HFFc6 (cell line): ENCODE measurements around the gene PIGU. TPM values are rescaled to one million over a fixed set of nuclear protein-coding genes. Genes with fewer than 3 reads are reported as not detected.

Source experiments
- DNase-seq: peaks from one replicate; pipeline ENCODE4 v3.0.0-alpha.2; 2018
- H3K27ac Mint-ChIP-seq: 2 replicates; pipeline ENCODE4 v1.8.0; 2020; ENCODE audit warnings: mild to moderate bottlenecking, mixed read lengths
- H3K27me3 Mint-ChIP-seq: 2 replicates; pipeline ENCODE4 v1.8.0; 2021; ENCODE audit warnings: mild to moderate bottlenecking, moderate library complexity, mixed read lengths; ENCODE audit not compliant: insufficient read depth
- H3K36me3 Mint-ChIP-seq: 2 replicates; pipeline ENCODE4 v1.8.0; 2021; ENCODE audit warnings: low read depth, mixed read lengths
- H3K4me1 Mint-ChIP-seq: 2 replicates; pipeline ENCODE4 v1.8.0; 2020; ENCODE audit warnings: low read depth, mixed read lengths
- H3K4me3 Mint-ChIP-seq: 2 replicates; pipeline ENCODE4 v1.8.0; 2020; ENCODE audit warnings: mild to moderate bottlenecking, moderate library complexity, mixed read lengths
- H3K9me3 Mint-ChIP-seq: 2 replicates; pipeline ENCODE4 v1.8.0; 2020; ENCODE audit warnings: mild to moderate bottlenecking, mixed read lengths
- CTCF ChIP-seq: fragments of 200-600 bp; sonication (generic); IDR thresholded peaks from 2 replicates; pipeline ENCODE4 v1.5.0; 2021; ENCODE audit warnings: antibody characterized with exemption, mild to moderate bottlenecking
- total RNA-seq, 6 experiments: library from RNA; stranded (reverse); fragmentation: NEBNext Ultra II Directional; extraction: Animal tissue kit (Norgen Biotek cat#: 25700); gene quantifications; 2 replicates in 1 of 6; 3 replicates in 5 of 6; pipeline ENCODE4 v1.2.3, GENCODE V29; 2021

Gene PIGU
- total RNA-seq, 6 experiments from 2014 or later: 22.5 to 28.9 (median 24.9) TPM

GRCh38 chr20:34626992-34627391 is 49.9 kb downstream of the PIGU start:
- no peak for DNase-seq
- Mint-ChIP-seq H3K4me3 (no peak overlapping the region), H3K9me3 (no peaks in the 10 kb centered on the region), H3K36me3 (peaks cover 25% of the 10 kb centered on the region), H3K4me1 (peaks cover 20% of the 10 kb centered on the region), H3K27me3 (no peaks in the 10 kb centered on the region; the same call in 1 of the 2 replicates), H3K27ac (no peak overlapping the region)
- TF ChIP-seq CTCF: no peak

GRCh38 chr20:34624629-34625028 is 52.3 kb downstream of the PIGU start:
- no peak overlapping the region for H3K27ac Mint-ChIP-seq

GRCh38 chr20:34622821-34623451 is 54.0 kb downstream of the PIGU start:
- DNase-seq: no peak
- Mint-ChIP-seq H3K9me3 (no peaks in the 10 kb centered on the region), H3K27ac (no peak overlapping the region), H3K4me1 (peaks cover 22% of the 10 kb centered on the region), H3K36me3 (peaks cover 32% of the 10 kb centered on the region), H3K4me3 (no peak overlapping the region), H3K27me3 (peaks cover 4% of the 10 kb centered on the region)
- no peak for TF ChIP-seq CTCF

More at GRCh38 chr20:34624629-34625028, 52.3 kb downstream of the PIGU start:
- TF ChIP-seq CTCF: no peak
- no peak for DNase-seq
- H3K27me3 Mint-ChIP-seq: peaks cover 4% of the 10 kb centered on the region
- no peaks in the 10 kb centered on the region for H3K9me3 Mint-ChIP-seq
- peaks cover 28% of the 10 kb centered on the region for H3K4me1 Mint-ChIP-seq
- H3K36me3 Mint-ChIP-seq: peaks cover 31% of the 10 kb centered on the region
- H3K4me3 Mint-ChIP-seq: no peak overlapping the region

- Mint-ChIP-seq H3K36me3 (peaks cover 40% of the 10 kb centered on the region), H3K27me3 (peaks cover 4% of the 10 kb centered on the region), H3K4me1 (peaks cover 12% of the 10 kb centered on the region), H3K27ac (peak overlapping the region; percentile 49), H3K9me3 (no peaks in the 10 kb centered on the region), H3K4me3 (no peak overlapping the region)
- no peak for TF ChIP-seq CTCF
- peak; percentile 12 for DNase-seq
Measured at GRCh38 chr20:34621383-34622367, 55.2 kb downstream of the PIGU start.

GRCh38 chr20:34621036-34621343 is 55.9 kb downstream of the PIGU start:
- Mint-ChIP-seq H3K4me3 (no peak overlapping the region), H3K27me3 (peaks cover 4% of the 10 kb centered on the region), H3K4me1 (peaks cover 12% of the 10 kb centered on the region), H3K27ac (no peak overlapping the region), H3K9me3 (no peaks in the 10 kb centered on the region), H3K36me3 (peaks cover 40% of the 10 kb centered on the region)
- DNase-seq: no peak
- TF ChIP-seq CTCF: no peak
